Suppressor macrophage treated with lipopolysaccharide for 4 hours (primary cell): Measurements from ENCODE around the gene SMIM35.
A peak's percentile ranks its signal among the peaks of the same experiment; 100 is the strongest.
"Not testable (repeated sequence)": the region's sequence is repeated elsewhere in the genome, so short reads cannot be mapped to it uniquely, and the experiment has no call there.

Experiments used
- DNase-seq: peaks from one replicate; pipeline ENCODE4 v3.0.0-alpha.2; 2020

SMIM35 gene

DNA sequence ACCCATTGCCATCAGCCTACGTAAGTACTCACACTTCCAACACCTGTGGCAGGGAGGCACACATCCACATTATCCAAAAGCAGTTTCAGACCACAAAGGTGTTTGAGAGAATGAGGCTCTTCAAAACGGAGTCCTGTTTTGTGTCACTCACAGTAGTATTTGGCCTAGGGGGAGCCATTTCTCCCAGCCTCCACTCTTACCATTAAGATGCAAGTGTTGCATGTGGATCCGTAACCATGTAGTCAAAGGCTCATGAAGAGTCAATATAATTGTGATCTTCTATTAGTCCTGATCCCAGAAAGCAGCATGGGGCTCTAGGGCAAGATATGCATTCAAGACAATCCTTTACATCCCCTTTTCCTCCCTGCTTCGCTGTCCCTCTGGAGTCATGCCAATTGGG lies 59.1 kb downstream of the SMIM35 start:
- DNase-seq = no peak

DNA sequence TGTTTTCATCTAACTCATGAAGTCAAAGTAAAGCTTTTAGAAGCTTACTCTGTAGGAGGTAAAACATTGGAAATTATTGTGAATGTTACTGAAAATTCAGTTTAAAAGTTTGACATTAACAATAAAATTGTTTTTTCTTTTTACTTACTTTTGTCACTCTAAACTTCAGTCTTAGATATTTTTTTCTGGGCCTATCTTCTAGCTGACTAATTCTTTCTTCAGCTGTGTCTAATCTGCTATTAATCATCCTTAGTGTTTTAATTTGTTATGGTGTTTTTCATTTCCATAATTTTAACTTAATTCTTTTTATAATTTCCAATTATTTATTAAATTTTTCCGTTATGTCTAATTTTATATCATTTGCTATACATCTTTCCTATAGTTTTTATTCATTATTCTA lies 65.6 kb downstream of the SMIM35 start:
- no peak for DNase-seq

DNA sequence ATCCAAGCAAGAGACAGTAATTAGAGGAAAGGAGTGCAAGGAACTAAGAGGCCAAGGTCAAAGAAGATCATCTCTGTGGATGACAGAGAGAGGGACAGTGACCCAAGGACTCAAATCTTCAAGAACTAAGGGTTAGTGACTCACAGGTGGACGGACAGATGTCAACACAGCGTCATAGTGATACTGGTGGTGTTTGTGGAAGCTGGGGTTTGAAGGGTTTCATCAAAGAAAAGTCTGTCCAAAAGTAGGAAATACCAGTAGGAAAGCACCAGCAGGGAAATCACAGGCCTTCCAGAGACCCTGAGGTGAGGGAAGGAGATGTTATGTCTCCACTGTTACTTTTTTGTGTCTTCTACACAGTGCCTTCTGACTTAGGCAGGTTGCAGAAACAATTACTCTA lies 68.4 kb downstream of the SMIM35 start:
- DNase-seq = no peak

DNA sequence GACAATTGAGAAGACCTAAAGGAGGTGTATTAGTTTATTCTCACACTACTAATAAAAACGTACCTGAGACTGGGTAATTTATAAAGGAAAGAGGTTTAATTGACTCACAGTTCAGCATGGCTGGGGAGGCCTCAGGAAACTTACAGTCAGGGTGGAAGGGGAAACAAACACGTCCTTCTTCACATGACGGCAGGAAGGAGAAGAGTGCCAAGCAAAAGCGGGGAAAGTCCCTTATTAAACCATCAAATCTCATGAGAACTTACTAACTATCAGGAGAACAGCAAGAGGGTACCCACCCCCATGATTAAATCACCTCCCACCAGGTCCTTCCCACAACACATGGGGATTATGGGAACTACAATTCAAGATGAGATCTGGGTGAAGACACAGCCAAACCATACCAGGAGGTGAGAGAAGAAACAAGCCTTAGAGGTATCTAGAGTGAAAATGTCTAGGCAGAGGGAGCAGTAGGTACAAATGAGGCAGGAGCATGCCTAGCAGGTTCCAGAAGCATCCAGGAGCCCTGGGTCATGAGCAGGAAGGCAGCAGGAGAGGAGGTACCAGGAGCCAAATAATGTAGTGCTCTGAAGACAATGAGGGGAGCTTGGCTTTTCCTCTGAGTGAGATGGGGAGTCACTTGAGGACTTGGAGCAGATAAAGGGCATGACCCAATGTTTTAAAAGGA lies 69.0 kb downstream of the SMIM35 start:
- no peak for DNase-seq

DNA sequence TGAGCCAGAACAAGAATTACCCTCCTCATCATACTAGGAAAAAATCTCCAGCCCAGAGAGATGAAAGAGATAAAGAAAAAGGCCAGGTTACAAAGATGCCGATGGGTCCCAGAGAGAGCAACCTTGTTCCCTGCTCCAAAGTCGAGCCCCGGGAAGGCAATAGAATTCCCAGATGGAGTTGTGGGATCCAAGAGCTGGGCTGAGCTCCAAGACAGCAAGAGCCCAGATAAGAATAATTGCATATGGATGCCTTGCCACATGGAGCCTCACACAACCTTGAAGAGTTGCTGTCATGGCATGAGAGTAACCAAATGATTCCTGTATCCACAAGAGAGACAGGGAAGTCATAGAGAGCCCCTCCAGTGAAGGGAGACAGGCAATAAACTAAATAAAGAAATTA lies 69.7 kb downstream of the SMIM35 start:
- no peak for DNase-seq

DNA sequence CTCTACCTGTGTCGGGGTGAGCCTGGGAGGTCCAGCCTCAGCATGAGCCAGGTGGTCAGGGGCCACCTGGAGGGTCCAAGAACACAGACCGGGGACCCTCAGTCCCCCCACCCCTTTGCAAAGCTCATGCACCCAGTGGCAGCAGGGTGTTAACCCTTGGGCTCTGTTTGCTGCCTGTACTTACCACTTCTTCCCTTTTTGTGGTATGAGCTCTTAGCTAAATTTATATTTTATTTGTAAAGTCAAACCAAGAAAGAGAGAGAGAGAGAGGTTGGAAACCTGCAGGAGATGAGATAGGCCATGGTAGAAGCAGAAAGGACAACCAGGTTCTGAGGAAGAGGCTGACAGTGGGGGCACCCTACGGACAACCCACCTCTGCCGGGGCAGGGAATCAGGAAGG lies 70.7 kb downstream of the SMIM35 start:
- DNase-seq = no peak

DNA sequence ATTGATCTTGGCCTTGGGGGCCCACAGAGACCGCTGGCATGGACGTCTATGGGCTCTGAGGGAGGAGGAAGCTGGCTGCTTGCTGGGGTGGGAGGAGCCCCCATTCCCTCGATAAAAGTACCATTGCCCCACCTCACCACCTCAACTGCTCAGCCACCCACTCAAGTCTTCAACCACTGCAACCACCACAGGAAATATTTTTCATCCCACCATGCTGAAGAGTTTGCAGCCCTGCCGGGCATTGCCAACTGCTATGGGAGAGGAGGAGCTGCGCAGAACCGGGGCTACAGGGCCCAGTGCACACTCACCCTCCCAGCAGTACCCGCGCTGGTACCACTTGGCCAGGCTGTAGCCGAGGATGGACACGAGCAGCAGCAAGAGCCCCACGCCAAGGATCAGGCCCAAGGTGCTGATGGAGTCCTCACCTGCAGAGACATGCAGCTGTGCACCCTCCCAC lies 71.3 kb downstream of the SMIM35 start:
- DNase-seq = no peak

DNA sequence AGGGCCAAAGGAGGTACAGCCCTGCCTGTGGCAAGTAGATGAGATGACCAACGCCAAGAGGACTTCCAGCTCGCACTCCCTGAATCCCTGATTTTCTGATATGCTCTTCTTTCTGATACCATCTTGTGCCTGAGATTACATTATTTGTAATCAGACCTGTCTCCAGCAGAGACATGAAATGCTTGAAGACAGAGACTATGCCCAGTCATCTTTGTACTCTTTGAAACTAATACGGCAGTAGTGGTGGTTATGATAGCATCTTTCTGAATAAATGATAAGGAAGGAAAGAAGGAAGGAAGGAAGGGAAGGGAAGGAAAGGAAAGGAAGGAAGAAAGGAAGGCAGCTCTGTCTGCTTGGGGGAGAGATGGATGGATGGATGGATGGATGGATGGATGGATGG lies 72.7 kb downstream of the SMIM35 start:
- DNase-seq = no peak

DNA sequence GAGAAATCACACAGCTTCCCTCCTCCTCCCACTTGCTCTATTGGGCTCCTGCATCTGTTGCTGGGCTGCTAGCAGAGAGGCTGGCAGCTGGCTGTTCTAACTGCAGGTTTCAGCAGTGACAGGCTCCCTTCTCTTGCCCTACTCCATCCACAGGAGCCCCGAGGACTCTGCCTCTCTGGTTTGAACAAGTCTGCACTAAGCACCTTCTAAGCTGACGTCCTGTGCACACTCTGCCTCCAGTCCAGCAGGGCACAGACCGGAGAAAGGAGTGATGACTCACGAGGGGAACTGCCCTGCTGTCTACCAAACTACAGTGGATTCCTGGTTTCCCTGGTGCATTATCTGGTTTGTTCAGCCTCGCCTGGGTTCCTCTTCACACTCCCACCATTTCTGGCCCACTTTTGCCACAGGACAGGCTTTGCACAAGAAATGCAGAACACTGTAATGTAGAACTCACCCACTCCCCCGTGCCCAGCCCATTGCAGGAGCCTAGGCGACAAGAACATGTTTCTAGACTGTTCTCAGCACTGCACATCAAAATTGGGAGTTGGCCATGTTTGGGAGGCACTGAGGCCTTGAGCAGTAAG lies 74.6 kb downstream of the SMIM35 start:
- peak; percentile 90 for DNase-seq

DNA sequence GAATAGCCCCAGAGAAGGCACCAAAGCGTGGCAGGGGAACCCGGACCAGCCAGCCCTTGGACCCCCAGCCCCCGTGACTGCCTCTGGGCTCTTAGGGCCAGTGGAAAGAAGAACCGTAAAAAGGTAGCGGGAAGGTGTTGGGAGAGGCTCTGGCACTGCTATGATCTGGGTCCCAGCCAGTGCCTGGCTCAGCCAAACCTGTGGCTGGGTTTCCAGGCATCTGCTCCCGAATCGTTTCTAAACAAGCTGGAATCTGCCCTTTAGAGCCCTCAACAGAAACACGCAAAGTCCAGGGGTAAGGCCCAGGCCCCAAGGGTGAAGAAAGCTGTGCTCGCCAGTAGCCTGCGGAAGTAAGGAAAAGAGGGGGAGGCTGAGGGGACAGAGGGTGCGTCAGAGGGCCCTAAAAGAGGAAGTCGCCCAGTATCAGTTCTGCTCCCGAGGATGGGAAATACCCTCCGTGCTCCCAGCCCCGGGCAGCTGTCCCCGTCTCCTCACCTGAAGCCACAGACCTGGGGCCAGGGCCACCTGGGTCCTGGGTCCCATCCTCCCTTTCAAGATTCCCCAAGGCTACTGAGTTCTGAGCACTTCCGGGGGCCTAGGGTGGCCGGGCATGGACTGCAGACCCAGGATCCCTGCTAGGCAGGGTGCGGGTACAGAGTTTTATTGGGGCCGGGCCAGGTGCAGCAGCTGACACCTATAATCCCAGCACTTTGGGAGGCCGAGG lies 75.9 kb downstream of the SMIM35 start:
- DNase-seq = peak; percentile 97

DNA sequence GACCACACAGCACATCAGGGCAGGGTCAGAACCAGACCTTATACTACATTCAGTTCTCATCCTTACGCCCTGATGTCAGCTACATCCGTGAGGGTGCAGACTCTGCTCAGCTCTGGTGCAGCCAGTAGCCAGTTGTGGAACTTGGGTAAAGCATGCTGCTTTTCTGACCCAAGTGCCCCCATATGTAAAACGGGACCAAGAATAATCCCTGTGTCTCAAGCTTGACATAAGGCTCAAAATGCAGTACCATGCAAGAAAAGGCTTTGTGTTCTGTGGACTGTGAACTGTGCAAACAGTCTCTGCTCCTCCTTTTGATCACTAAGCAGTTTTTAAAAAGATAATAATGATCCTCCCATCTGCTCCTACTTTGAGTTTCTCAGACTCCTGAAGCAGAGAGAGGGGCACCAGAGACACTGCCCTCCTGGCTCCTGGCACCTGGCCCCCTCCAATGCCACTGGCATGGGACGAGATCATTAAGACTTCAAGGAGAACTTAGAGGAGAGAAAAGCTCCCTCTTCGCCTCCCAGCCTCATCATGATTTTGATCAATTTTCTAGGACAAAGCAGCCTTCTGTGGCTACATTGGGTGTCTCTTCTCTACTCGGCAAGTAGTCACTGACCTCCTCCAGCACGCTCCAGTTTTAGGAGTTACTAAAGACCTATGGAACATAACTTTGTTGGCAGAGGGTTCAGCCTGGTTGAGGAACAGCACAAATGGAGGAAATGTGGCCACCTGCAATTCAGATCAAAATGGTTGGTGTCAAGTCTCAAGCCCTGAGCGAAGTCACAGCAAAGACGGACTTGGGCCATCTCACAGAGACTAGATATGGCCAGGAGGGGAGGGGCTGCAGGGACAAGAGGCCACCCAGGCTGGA lies 76.7 kb downstream of the SMIM35 start:
- no peak for DNase-seq

DNA sequence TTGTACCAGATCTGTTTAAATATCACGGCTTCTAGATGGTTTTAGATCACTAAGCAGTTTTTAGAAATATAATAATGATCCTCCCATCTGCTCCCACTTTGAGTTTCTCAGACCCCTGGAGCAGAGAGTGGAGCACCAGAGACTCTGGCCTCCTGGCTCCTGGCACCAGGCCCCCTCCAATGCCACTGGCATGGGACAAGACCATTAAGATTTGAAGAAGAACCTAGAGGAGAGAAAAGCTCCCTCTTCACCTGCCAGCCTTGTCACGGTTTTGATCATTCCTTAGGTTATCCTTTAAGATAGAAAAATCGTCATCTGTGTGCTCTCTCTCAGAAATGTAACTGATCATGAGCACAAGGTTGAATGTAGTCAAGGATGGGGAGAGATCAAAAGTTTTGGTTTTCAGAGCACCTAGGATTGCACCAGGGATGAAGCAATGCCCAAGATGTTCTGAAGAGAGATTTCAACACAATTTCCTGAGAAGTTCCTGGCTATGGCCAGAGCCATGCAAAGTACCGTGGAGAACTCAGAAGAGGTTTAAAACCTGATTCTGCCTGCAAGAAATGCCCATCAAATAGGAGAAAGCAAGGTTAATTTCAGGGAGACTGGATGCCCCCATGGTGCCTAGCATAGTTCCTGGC lies 78.4 kb downstream of the SMIM35 start:
- DNase-seq = no peak

DNA sequence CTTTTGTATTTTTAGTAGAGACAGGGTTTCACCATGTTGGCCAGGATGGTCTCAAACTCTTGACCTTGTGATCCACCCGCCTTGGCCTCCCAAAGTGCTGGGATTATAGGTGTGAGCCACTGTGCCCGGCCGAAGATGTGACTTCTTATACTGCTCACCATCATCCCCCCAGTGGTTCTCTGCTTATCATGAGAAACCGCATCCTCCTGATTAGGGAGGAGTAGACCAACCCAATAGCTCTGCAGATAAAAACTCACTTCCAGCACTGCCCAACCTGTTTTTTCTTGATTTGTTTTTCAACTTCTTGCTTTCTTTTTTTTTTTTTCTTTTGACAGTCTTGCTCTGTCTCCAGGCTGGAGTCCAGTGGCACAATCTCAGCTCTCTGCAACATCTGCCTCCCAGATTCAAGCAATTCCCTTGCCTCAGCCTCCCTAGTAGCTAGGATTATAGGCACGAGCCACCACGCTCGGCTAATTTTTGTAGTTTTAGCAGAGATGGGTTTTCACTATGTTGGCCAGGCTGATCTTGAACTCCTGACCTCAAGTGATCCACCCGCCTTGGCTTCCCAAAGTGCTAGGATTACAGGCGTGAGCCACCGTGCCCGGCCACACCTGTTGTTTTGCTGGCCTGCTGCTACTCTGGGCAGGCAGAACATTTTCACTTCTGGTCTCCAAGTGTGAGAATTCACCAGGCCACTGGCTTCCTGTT lies 79.0 kb downstream of the SMIM35 start:
- not testable (repeated sequence) for DNase-seq

DNA sequence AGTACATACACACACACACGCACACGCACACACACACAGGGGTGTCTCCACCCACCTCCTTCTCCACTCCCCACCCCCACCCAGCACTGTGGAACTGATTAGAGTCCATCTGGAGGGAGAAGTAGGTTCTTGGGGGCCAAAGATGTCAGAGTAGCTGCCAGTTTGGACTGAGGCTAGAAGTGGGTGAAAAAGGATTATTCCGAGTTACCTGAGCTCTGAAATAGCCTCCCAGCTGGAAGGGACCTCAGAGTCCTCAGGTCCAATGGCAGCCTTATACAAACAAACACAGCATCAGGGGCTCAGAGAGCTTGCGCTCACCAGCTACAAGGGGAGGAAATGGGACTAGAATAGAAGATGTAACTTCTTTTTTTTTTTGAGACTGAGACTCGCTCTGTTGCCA lies 79.7 kb downstream of the SMIM35 start:
- DNase-seq = no peak

DNA sequence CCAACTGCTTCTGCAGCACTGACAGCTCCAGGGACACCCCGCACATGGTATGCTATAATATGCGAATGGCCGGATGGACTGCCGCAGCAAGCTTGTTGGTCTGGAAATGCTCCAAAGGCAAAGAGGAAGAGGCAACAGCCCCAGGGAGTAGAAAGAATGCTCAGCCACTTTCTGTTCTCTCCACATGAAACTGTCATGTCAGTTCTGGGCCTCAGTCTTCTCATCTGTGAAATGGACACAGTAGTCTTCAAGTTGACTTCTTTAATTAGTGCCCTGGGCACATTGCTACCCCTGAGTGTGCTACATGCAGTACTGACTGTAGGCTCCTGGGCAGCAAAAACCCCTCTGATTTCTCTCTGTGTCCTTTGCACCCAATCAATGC lies 80.6 kb downstream of the SMIM35 start:
- no peak for DNase-seq

DNA sequence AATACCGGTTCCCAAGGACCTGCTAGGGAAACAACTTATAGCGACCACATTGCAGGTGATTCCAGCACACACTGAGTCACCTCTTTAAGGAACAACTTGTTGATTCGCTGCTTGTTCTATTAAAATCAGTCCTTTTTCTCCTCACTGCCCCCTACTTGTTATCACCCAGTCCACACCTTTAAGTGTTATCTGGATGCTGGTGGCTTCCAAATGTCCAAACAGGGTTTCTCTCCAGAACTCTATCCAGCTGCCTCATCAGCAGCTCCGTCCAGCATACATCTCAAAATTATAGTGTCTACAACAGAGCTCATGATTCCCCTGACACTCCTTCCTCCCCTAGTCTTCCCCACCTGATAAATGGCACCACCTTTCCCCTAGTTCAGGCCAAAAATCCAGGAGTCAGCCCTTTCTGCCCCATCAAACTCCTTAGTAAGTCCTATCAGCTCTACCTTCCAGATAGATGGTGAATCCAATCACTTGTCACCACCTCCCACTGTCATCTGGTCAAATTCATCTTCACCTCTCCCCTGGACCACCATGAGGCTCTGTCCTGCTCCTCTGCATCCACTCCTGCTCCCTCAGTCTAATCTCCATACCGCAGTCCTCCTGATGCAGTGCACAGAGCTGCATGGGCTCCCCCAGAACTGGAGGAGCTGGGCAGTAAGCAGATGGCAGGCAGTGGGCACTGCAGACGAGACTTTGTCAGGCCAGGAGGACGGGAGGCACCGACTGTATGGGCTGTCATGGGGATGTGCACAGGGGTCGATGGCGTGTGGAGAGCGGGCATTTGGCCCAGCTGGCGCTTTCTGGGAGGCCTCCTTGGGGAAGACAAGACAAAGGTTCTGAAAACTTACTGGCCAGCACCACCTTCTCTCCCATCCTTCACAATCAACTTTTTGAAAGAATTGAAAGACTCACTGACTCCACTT lies 81.3 kb downstream of the SMIM35 start:
- DNase-seq = no peak

DNA sequence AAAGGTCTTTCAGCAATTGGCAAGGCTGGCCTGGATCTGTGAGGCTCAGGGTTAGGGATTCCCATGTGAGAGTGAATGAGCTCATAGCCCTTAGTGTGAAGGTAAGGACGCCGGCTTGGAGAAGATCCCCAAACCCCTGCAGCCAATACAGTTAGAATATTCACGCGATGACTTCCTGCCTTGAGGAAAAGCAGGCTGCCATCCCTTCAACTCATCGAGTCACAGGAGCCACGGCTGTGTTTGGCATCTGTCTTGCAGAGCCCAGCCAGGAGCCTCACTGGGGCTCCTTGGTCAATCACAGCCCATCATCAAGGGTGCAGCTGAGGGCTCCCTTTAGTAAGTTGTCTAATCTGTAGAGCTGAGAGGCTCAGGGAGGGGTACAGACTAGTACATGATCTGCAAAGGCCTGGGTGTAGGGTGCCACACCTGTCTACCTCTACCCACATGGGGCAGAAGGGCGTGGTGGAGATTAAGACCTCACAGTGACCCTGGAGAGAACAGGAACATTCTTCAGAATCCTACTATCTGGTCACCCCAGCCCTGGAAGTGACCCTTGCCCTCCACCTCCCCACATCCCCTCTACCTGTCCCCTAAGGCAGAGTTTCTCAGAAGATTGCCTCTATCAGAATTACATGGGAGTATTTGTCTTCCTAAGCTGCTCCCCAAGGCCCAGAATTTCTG lies 82.1 kb downstream of the SMIM35 start:
- no peak for DNase-seq

DNA sequence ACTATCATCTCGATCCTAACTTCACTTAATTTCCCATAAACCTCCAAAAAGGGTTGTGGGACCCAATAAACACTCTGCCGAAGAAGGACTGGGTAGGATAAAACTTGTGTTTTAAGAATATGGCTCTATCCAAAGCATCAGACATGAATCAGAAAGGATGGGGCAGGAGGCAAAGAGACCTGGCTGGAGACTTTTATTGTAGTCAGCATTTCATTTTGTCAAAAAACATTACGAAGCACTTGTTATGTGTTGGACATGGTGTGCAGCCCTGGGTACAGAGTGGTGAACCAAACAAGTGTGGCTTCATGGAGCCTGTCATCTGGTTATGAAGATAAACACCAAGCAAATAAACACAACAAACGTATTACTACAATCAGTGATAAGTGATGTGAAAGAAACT lies 83.3 kb downstream of the SMIM35 start:
- no peak for DNase-seq

DNA sequence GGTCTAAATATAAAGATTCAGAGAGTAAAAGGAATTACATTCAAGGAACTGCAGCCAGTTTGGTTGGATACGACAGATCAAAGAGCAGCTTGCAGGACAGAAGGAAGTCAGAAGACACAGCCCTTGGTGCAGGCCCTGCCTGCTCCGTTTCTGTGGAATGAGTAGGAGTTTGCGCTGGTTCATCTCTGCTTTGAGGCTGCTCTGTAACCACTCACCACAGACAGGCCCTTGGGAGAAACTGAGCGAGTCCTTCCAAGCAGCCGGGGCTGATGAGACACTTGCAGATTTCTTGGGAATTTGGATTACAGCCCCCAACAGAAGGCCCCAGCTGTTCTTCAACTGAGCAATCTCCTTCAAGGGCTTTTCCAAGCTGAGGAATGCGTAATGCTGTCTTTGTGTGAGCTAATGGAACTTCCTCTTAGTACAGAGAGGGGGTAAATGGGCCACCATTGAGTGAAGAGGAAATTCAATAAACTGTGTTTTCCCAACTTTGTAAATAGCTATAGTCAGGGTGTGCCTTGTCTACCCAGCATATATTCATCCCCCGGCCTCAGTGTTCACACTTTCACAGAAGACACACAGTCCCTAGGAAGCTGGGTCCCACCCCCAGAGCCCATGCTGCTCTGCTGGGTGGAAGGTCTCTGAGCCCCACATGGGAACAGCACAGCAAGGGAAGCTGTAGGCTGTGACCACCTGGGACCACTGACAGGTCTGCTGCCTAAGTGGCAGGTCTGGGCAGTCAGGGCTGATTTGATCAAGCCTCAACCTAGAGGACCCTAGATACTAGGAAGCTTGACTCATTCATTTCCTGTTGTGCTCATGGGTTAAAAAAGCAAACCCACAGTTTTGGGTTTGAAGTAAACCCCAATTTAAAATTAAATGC lies 84.0 kb downstream of the SMIM35 start:
- peak; percentile 95 for DNase-seq
